ENCODE results near the gene CBR1.

Gene CBR1

DNA sequence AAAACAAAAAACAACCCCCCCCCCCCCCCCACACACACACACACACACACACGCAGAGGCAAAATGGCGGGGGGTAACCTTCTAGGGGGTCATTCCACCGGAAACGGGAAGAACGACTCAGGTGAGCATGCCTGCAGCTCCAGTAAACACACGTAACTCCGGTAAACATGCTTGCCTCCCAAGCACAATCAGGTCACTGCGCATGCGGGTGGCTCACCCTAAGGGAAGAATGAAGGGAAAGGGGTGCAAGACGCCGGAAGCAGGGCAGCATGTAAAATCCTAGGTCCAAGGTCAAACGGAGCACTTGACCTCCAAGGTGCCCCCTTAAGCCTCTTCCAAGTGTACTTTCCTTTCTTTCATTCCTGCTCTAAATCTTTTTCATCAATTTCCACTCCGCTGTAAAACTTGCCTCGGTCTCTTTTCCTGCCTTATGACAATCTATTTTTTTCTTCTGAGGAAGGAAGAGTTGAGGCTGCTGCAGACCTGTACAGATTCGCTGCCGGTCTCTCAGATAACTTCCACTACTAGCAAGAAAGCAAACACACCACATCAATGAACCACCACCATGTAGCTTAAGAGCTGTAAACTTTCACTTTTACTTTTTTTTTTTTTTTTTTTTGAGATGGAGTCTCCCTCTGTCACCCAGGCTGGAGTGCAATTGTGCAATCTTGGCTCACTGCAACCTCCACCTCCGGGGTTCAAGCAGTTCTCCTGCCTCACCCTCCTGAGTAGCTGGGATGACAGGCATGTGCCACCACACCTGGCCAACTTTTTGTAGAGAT is 44.0 kb downstream of the CBR1 start:
- no peak for DNase-seq (ENCODE audit: low read depth)
- no peak overlapping the region for H3K4me3 ChIP-seq (replicated peaks; ENCODE audit: low read depth, low read length)
- TF ChIP-seq CTCF (IDR thresholded peaks at IDR 0.05; ENCODE audit: low read length, missing control alignments): no peak

DNA sequence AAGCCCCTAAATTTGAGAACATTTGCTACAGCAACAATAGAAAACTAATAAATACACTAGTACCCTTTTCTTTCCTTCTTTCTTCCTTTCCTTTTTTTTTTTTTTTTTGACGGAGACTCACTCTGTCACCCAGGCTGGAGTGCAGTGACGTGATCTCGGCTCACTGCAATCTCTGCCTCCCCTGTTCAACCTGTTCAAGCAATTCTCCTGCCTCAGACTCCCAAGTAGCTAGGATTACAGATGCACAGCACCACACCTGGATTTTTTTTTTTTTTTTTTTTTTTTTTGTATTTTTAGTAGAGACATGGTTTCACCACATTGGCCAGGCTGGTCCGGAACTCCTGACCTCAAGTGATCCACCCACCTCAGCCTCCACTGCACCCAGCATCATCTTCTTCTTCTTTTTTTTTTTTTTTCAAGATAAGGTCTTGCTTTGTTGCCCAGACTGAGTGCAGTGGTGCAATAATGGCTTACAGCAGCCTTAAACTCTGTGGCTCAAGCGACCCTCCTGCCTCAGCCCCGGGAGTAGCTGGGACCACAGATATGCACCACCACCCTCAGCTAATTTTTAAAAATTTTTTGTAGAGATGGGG is 45.4 kb downstream of the CBR1 start:
- TF ChIP-seq CTCF (IDR thresholded peaks at IDR 0.05; ENCODE audit: low read length, missing control alignments): no peak
- DNase-seq (ENCODE audit: low read depth): no peak

DNA sequence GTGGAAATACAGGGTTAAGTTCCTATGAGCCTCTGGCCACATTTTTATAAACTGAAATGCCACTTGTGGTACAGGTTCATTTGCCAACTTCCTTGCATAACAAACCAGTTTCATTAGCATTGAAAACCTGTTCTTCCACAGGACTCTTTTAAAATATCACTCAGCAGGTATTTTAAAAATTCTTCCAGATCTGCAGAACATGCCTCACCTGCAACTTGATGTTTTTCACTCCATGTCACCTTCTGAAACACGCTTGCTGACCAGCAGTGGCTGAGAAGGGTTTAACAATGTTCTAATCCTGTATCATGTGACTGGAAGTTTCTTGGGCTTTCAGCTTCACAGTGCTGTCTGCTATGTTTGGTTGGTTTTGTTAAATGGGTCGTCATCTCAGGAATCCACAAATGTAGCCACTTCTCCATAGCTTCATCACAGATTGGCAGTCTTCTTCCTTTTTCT is 47.5 kb downstream of the CBR1 start:
- TF ChIP-seq CTCF (IDR thresholded peaks at IDR 0.05; ENCODE audit: low read length, missing control alignments): no peak
- H3K4me3 ChIP-seq (replicated peaks; ENCODE audit: low read depth, low read length): no peak overlapping the region
- DNase-seq (ENCODE audit: low read depth): no peak

More for the DNA sequence above, 45.4 kb downstream of the CBR1 start:
- H3K4me3 ChIP-seq (replicated peaks; ENCODE audit: low read depth, low read length): no peak overlapping the region

DNA sequence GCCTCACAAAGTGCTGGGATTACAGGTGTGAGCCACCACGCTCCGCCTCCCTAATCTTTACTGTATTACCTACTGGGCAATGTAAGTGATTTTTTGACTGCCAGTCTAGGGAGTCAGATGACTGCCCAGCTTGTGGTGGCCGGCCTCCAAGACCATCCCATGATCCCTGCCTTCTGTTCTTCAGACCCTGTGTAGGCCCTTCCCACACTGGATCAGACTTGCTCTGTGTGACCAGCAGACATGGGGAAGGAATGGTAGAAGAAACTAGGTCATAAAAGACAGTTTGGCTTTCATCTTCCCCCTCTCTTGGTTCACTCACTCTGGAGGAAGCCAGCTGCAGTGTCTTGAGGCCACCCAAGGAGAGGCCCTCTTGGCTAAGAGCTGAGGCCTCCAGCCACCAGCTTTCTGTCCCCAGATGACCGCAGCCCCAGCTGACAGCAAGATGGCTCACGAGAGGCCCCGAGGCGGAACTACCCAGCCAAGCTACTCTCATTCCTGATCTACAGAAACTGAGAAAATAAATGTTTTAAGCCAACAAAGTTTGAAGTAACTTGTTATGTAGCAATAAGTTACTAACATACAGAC is 50.6 kb downstream of the CBR1 start:
- H3K4me3 ChIP-seq (replicated peaks; ENCODE audit: low read depth, low read length): no peak overlapping the region
- no peak for DNase-seq (ENCODE audit: low read depth)
- no peak for TF ChIP-seq CTCF (IDR thresholded peaks at IDR 0.05; ENCODE audit: low read length, missing control alignments)

All from fibroblast of pulmonary artery (primary cell).